Activated CD4-positive, alpha-beta T cell treated with anti-CD3 and anti-CD28 coated beads for 36 hours (primary cell): ENCODE data around the gene CNTROB. TPM values are rescaled to one million over a fixed set of nuclear protein-coding genes. Genes with fewer than 3 reads are reported as not detected.

Experiments
- ATAC-seq: fragments of 200-7000 bp; cut with Tn5 transposase; one replicate; pipeline ENCODE4 v1.10.0; 2021; ENCODE audit warnings: mild to moderate bottlenecking, moderate library complexity
- CTCF ChIA-PET: fragments of 350-600 bp; sonication (Branson Sonifier 250); formaldehyde crosslinking; loops from one replicate; lab custom pipeline; 2021; ENCODE audit warnings: antibody characterized with exemption; lab: Charles Lee
- POLR2A ChIA-PET: fragments of 350-600 bp; sonication (Branson Sonifier 250); formaldehyde crosslinking; loops from one replicate; lab custom pipeline; 2021; ENCODE audit warnings: antibody characterized with exemption, inconsistent platforms; lab: Charles Lee
- DNase-seq: peaks from one replicate; pipeline ENCODE4 v3.0.0-alpha.2; 2020
- H3K27ac Mint-ChIP-seq: one replicate; pipeline ENCODE4 v1.8.0; 2021; ENCODE audit warnings: mixed read lengths
- H3K27me3 Mint-ChIP-seq: one replicate; pipeline ENCODE4 v1.8.0; 2021; ENCODE audit warnings: mixed read lengths
- H3K36me3 Mint-ChIP-seq: one replicate; pipeline ENCODE4 v1.8.0; 2021; ENCODE audit warnings: low read depth, mixed read lengths
- H3K4me1 Mint-ChIP-seq: one replicate; pipeline ENCODE4 v1.8.0; 2021; ENCODE audit warnings: mixed read lengths
- H3K4me3 Mint-ChIP-seq: one replicate; pipeline ENCODE4 v1.8.0; 2021; ENCODE audit warnings: mild to moderate bottlenecking, moderate library complexity, mixed read lengths
- H3K9me3 Mint-ChIP-seq: one replicate; pipeline ENCODE4 v1.8.0; 2021; ENCODE audit warnings: low read depth, mixed read lengths
- intact Hi-C, 2 experiments: fragments of 100-400 bp; cut with DNase I in 1 of 2; cut with micrococcal nuclease in 1 of 2; formaldehyde crosslinking; loops; one replicate each; pipeline versions ENCODE4 v1.14.2 to v1.15.1; 2022 to 2024; cut with DNase I, micrococcal nuclease
- total RNA-seq, 2 experiments: library from RNA; stranded (reverse); gene quantifications; one replicate each; pipeline ENCODE4 v1.2.3, GENCODE V29; 2021

Gene CNTROB
- total RNA-seq, 2 experiments from 2014 or later: 53.0 to 80.5 TPM

GRCh38 chr17:7887482-7888183, 44.4 kb upstream of the CNTROB start:
- Mint-ChIP-seq H3K9me3 (no peaks in the 10 kb centered on the region), H3K4me1 (peaks cover 4% of the 10 kb centered on the region), H3K36me3 (peaks cover 30% of the 10 kb centered on the region), H3K27me3 (no peaks in the 10 kb centered on the region), H3K27ac (no peak overlapping the region), H3K4me3 (no peak overlapping the region)
- intact Hi-C loops: loop anchor here (1.0 to 2.0 kb wide), 18 partner anchors 25 to 579 kb away; partner anchors contain the start of genes CNTROB (in 2 of the 2), NAA38 (in 2 of the 2), ALOXE3 (in 1 of the 2) and CTC1 (in 1 of the 2)
- ChIA-PET POLR2A (no interaction called here), CTCF (interaction anchor here (1.0 kb wide), 1 partner anchor 186 kb away, joined by 3 read pairs; no protein-coding TSS in a partner anchor)
- ATAC-seq: peak; percentile 79
- peak; percentile 94 for DNase-seq

- H3K9me3 Mint-ChIP-seq: no peaks in the 10 kb centered on the region
- ATAC-seq (peak; percentile 18), DNase-seq (peak; percentile 82)
- H3K4me3 Mint-ChIP-seq: no peak within 1 kb of the TSS
- intact Hi-C loops: no loop called here
- H3K4me1 Mint-ChIP-seq: peaks cover 4% of the 10 kb centered on the region
- peaks cover 34% of the 10 kb centered on the region for H3K36me3 Mint-ChIP-seq
- no peaks in the 10 kb centered on the region for H3K27me3 Mint-ChIP-seq
- POLR2A ChIA-PET: no interaction called here
- CTCF ChIA-PET: interaction anchor here (0.8 to 1.4 kb wide), 5 partner anchors 9 to 185 kb away, joined by 3 to 6 read pairs (median 3); no protein-coding TSS in a partner anchor
- H3K27ac Mint-ChIP-seq: no peak within 1 kb of the TSS
Observed at GRCh38 chr17:7888184-7888920, 43.7 kb upstream of the CNTROB start, which contains the start of gene CHD3. Gene CHD3 (plus strand): TSS chr17:7888789. CDS start chr17:7889001, 212 bp downstream.

GRCh38 chr17:7889166-7889955, 42.6 kb upstream of the CNTROB start:
- intact Hi-C loops: no loop called here

GRCh38 chr17:7893187-7893880, 38.7 kb upstream of the CNTROB start:
- Mint-ChIP-seq H3K27ac (no peak overlapping the region), H3K4me3 (no peak overlapping the region), H3K27me3 (no peaks in the 10 kb centered on the region), H3K4me1 (peaks cover 19% of the 10 kb centered on the region), H3K36me3 (peaks cover 70% of the 10 kb centered on the region), H3K9me3 (no peaks in the 10 kb centered on the region)
- DNase-seq (no peak), ATAC-seq (no peak)
- POLR2A ChIA-PET: no interaction called here
- intact Hi-C loops: no loop called here
- CTCF ChIA-PET: interaction anchor here (0.6 kb wide), 1 partner anchor 158 kb away, joined by 3 read pairs; no protein-coding TSS in a partner anchor

More at GRCh38 chr17:7889166-7889955, 42.6 kb upstream of the CNTROB start:
- Mint-ChIP-seq H3K27me3 (no peaks in the 10 kb centered on the region), H3K9me3 (no peaks in the 10 kb centered on the region), H3K4me1 (peaks cover 3% of the 10 kb centered on the region), H3K36me3 (peaks cover 44% of the 10 kb centered on the region), H3K4me3 (no peak overlapping the region), H3K27ac (no peak overlapping the region)
- ATAC-seq (no peak), DNase-seq (peak; percentile 71)
- ChIA-PET CTCF (interaction anchor here (0.8 to 1.4 kb wide), 4 partner anchors 8 to 101 kb away, joined by 3 to 6 read pairs (median 4); no protein-coding TSS in a partner anchor), POLR2A (no interaction called here)

- H3K36me3 Mint-ChIP-seq: peaks cover 79% of the 10 kb centered on the region
- intact Hi-C loops: no loop called here
- H3K27ac Mint-ChIP-seq: no peak overlapping the region
- peaks cover 19% of the 10 kb centered on the region for H3K4me1 Mint-ChIP-seq
- no peak overlapping the region for H3K4me3 Mint-ChIP-seq
- CTCF ChIA-PET: no interaction called here
- ATAC-seq (no peak), DNase-seq (no peak)
- H3K27me3 Mint-ChIP-seq: no peaks in the 10 kb centered on the region
- no peaks in the 10 kb centered on the region for H3K9me3 Mint-ChIP-seq
- POLR2A ChIA-PET: no interaction called here
Observed at GRCh38 chr17:7894226-7894625, 37.8 kb upstream of the CNTROB start.

- H3K36me3 Mint-ChIP-seq: peaks cover 81% of the 10 kb centered on the region
- POLR2A ChIA-PET: no interaction called here
- H3K9me3 Mint-ChIP-seq: no peaks in the 10 kb centered on the region
- H3K27me3 Mint-ChIP-seq: no peaks in the 10 kb centered on the region
- no peak overlapping the region for H3K4me3 Mint-ChIP-seq
- ATAC-seq (no peak), DNase-seq (no peak)
- intact Hi-C loops: no loop called here
- peaks cover 19% of the 10 kb centered on the region for H3K4me1 Mint-ChIP-seq
- H3K27ac Mint-ChIP-seq: peak overlapping the region; percentile 37
- CTCF ChIA-PET: no interaction called here
Observed at GRCh38 chr17:7894866-7895265, 37.1 kb upstream of the CNTROB start.

GRCh38 chr17:7897090-7897489, 34.9 kb upstream of the CNTROB start:
- peaks cover 17% of the 10 kb centered on the region for H3K4me1 Mint-ChIP-seq

GRCh38 chr17:7897773-7898172, 34.2 kb upstream of the CNTROB start:
- no peak overlapping the region for H3K4me3 Mint-ChIP-seq
- H3K36me3 Mint-ChIP-seq: peaks cover 81% of the 10 kb centered on the region
- intact Hi-C loops: no loop called here
- DNase-seq (peak; percentile 33), ATAC-seq (peak; percentile 82)
- no peaks in the 10 kb centered on the region for H3K27me3 Mint-ChIP-seq
- H3K27ac Mint-ChIP-seq: peak overlapping the region; percentile 55
- no peaks in the 10 kb centered on the region for H3K9me3 Mint-ChIP-seq
- CTCF ChIA-PET: interaction anchor here (0.6 to 2.3 kb wide), 17 partner anchors 9 to 145 kb away, joined by 3 to 16 read pairs (median 4); partner anchors contain the start of genes CHD3 and KDM6B
- POLR2A ChIA-PET: no interaction called here
- peaks cover 16% of the 10 kb centered on the region for H3K4me1 Mint-ChIP-seq

More at GRCh38 chr17:7897090-7897489, 34.9 kb upstream of the CNTROB start:
- intact Hi-C loops: no loop called here
- DNase-seq (no peak), ATAC-seq (no peak)
- ChIA-PET CTCF (interaction anchor here (0.7 to 2.3 kb wide), 8 partner anchors 8 to 93 kb away, joined by 3 to 16 read pairs (median 6); partner anchors contain the start of genes CHD3 and KDM6B), POLR2A (no interaction called here)
- Mint-ChIP-seq H3K27ac (peak overlapping the region; percentile 55), H3K4me3 (no peak overlapping the region), H3K27me3 (no peaks in the 10 kb centered on the region), H3K9me3 (no peaks in the 10 kb centered on the region), H3K36me3 (peaks cover 77% of the 10 kb centered on the region)

- ChIA-PET CTCF (interaction anchor here (0.9 kb wide), 1 partner anchor 42 kb away, joined by 4 read pairs; no protein-coding TSS in a partner anchor), POLR2A (no interaction called here)
- no peaks in the 10 kb centered on the region for H3K27me3 Mint-ChIP-seq
- intact Hi-C loops: no loop called here
- DNase-seq (no peak), ATAC-seq (no peak)
- no peak overlapping the region for H3K27ac Mint-ChIP-seq
- H3K4me1 Mint-ChIP-seq: no peaks in the 10 kb centered on the region
- H3K4me3 Mint-ChIP-seq: no peak overlapping the region
- peaks cover 74% of the 10 kb centered on the region for H3K36me3 Mint-ChIP-seq
- H3K9me3 Mint-ChIP-seq: no peaks in the 10 kb centered on the region
Observed at GRCh38 chr17:7903154-7904103, 28.6 kb upstream of the CNTROB start.
